ENCODE data around the gene TFDP2.

The TFDP2 gene

GRCh38 chr3:141920701-141921100 is 228.6 kb downstream of the TFDP2 start:
- H3K4me2 ChIP-seq (ENCODE audit: low read length) = peak overlapping the region; percentile 30
- H3K4me3 ChIP-seq (ENCODE audit: low read length) = no peak overlapping the region
- no peaks in the 10 kb centered on the region for H3K27me3 ChIP-seq (ENCODE audit: low read depth, low read length)
- H2AFZ ChIP-seq (ENCODE audit: low read depth, low read length) = no peak overlapping the region
- H3K9ac ChIP-seq (ENCODE audit: low read length) = no peak overlapping the region
- no peak for TF ChIP-seq EZH2phosphoT487 (IDR thresholded peaks at IDR 0.05; ENCODE audit: low read depth)
- TF ChIP-seq CTCF (IDR thresholded peaks at IDR 0.05; ENCODE audit: low read depth, low read length) = no peak
- peaks cover 5% of the 10 kb centered on the region; the same call in 1 of the 2 replicates for H3K79me2 ChIP-seq (ENCODE audit: low read length)
- H4K20me1 ChIP-seq (ENCODE audit: insufficient read depth, low read length) = no peaks in the 10 kb centered on the region
- peaks cover 32% of the 10 kb centered on the region for H3K4me1 ChIP-seq (ENCODE audit: low read length)
- peaks cover 43% of the 10 kb centered on the region for H3K36me3 ChIP-seq (replicated peaks; ENCODE audit: low read depth, low read length)
- H3K27ac ChIP-seq (ENCODE audit: low read length) = peak overlapping the region; percentile 25; the same call in 1 of the 2 replicates
- H3K9me3 ChIP-seq (ENCODE audit: insufficient read depth, low read length) = no peaks in the 10 kb centered on the region

- no peak overlapping the region for H3K27ac ChIP-seq (ENCODE audit: low read length)
- no peak overlapping the region for H3K4me3 ChIP-seq (ENCODE audit: low read length)
- H3K27me3 ChIP-seq (ENCODE audit: low read depth, low read length) = no peaks in the 10 kb centered on the region
- no peak overlapping the region for H3K9ac ChIP-seq (ENCODE audit: low read length)
- H3K4me1 ChIP-seq (ENCODE audit: low read length) = peaks cover 22% of the 10 kb centered on the region
- H3K79me2 ChIP-seq (ENCODE audit: low read length) = peaks cover 9% of the 10 kb centered on the region
- no peaks in the 10 kb centered on the region for H4K20me1 ChIP-seq (ENCODE audit: insufficient read depth, low read length)
- no peak overlapping the region for H3K4me2 ChIP-seq (ENCODE audit: low read length)
- no peaks in the 10 kb centered on the region for H3K9me3 ChIP-seq (ENCODE audit: insufficient read depth, low read length)
- no peak for TF ChIP-seq EZH2phosphoT487 (IDR thresholded peaks at IDR 0.05; ENCODE audit: low read depth)
- TF ChIP-seq CTCF (IDR thresholded peaks at IDR 0.05; ENCODE audit: low read depth, low read length) = no peak
- peaks cover 48% of the 10 kb centered on the region for H3K36me3 ChIP-seq (replicated peaks; ENCODE audit: low read depth, low read length)
- no peak overlapping the region for H2AFZ ChIP-seq (ENCODE audit: low read depth, low read length)
Measured at GRCh38 chr3:141915766-141916165, 233.6 kb downstream of the TFDP2 start.

- TF ChIP-seq EZH2phosphoT487 (IDR thresholded peaks at IDR 0.05; ENCODE audit: low read depth) (no peak), CTCF (IDR thresholded peaks at IDR 0.05; ENCODE audit: low read depth, low read length) (no peak)
- H3K36me3 ChIP-seq (replicated peaks; ENCODE audit: low read depth, low read length) = peaks cover 45% of the 10 kb centered on the region
Measured at GRCh38 chr3:141915016-141915415, 234.3 kb downstream of the TFDP2 start.

GRCh38 chr3:141914311-141914710 is 235.0 kb downstream of the TFDP2 start:
- H3K79me2 ChIP-seq (ENCODE audit: low read length) = peaks cover 15% of the 10 kb centered on the region
- no peaks in the 10 kb centered on the region for H3K9me3 ChIP-seq (ENCODE audit: insufficient read depth, low read length)
- no peak overlapping the region for H3K4me3 ChIP-seq (ENCODE audit: low read length)
- no peaks in the 10 kb centered on the region for H4K20me1 ChIP-seq (ENCODE audit: insufficient read depth, low read length)
- peaks cover 46% of the 10 kb centered on the region for H3K36me3 ChIP-seq (replicated peaks; ENCODE audit: low read depth, low read length)
- H3K27ac ChIP-seq (ENCODE audit: low read length) = no peak overlapping the region
- TF ChIP-seq EZH2phosphoT487 (IDR thresholded peaks at IDR 0.05; ENCODE audit: low read depth) = no peak
- TF ChIP-seq CTCF (IDR thresholded peaks at IDR 0.05; ENCODE audit: low read depth, low read length) = no peak
- H3K4me1 ChIP-seq (ENCODE audit: low read length) = peaks cover 7% of the 10 kb centered on the region; the same call in 1 of the 2 replicates
- no peak overlapping the region for H2AFZ ChIP-seq (ENCODE audit: low read depth, low read length)
- no peaks in the 10 kb centered on the region for H3K27me3 ChIP-seq (ENCODE audit: low read depth, low read length)
- H3K4me2 ChIP-seq (ENCODE audit: low read length) = no peak overlapping the region
- H3K9ac ChIP-seq (ENCODE audit: low read length) = no peak overlapping the region

More at GRCh38 chr3:141915016-141915415, 234.3 kb downstream of the TFDP2 start:
- Histone ChIP-seq H3K4me1 (ENCODE audit: low read length) (peaks cover 14% of the 10 kb centered on the region), H3K4me2 (ENCODE audit: low read length) (no peak overlapping the region), H3K9me3 (ENCODE audit: insufficient read depth, low read length) (no peaks in the 10 kb centered on the region), H3K27ac (ENCODE audit: low read length) (no peak overlapping the region), H4K20me1 (ENCODE audit: insufficient read depth, low read length) (no peaks in the 10 kb centered on the region), H3K79me2 (ENCODE audit: low read length) (peaks cover 9% of the 10 kb centered on the region), H3K4me3 (ENCODE audit: low read length) (no peak overlapping the region), H3K9ac (ENCODE audit: low read length) (no peak overlapping the region), H3K27me3 (ENCODE audit: low read depth, low read length) (no peaks in the 10 kb centered on the region), H2AFZ (ENCODE audit: low read depth, low read length) (no peak overlapping the region)

Data from OCI-LY3 (cell line).